Heart left ventricle (tissue), 16 donors: ENCODE measurements around the gene DCHS2. TPM values are rescaled to one million over a fixed set of nuclear protein-coding genes. Genes with fewer than 3 reads are reported as not detected.

Source experiments
- ATAC-seq, 4 donors: fragments of 200-7000 bp; cut with Tn5 transposase; one replicate each; pipeline ENCODE4 v1.9.1; 2020 to 2022; ENCODE audit warnings: moderate library complexity in 4 of 4, mild to moderate bottlenecking in 3 of 4, moderate number of reproducible peaks in 1 of 4
- DNase-seq, 5 donors: peaks; one replicate each; pipeline ENCODE4 v3.0.0-alpha.2; 2020
- H3K27ac ChIP-seq, 12 donors: fragments of 200-600 bp; sonication (generic) in 4 of 12; one replicate each; pipeline versions ENCODE4 v1.5.0 to v1.8.0; 2016 to 2022; ENCODE audit warnings: mild to moderate bottlenecking in 2 of 12
- H3K27me3 ChIP-seq, 9 donors: fragments of 200-600 bp; sonication (generic) in 2 of 9; one replicate each; pipeline versions ENCODE4 v1.5.1 to v1.8.0; 2016 to 2022; ENCODE audit warnings: mild to moderate bottlenecking in 3 of 9
- H3K36me3 ChIP-seq, 9 donors: fragments of 200-600 bp; sonication (generic) in 2 of 9; one replicate each; pipeline versions ENCODE4 v1.5.0 to v1.8.0; 2018 to 2022; ENCODE audit warnings: mild to moderate bottlenecking in 2 of 9
- H3K4me1 ChIP-seq, 12 donors: fragments of 200-600 bp; sonication (generic) in 4 of 12; one replicate each; pipeline versions ENCODE4 v1.5.0 to v1.8.0; 2016 to 2022; ENCODE audit warnings: mild to moderate bottlenecking in 3 of 12
- H3K4me3 ChIP-seq, 12 donors: fragments of 200-600 bp; sonication (generic) in 4 of 12; one replicate each; pipeline versions ENCODE4 v1.5.0 to v1.8.0; 2017 to 2022; ENCODE audit warnings: mild to moderate bottlenecking in 9 of 12, moderate library complexity in 4 of 12
- H3K9me3 ChIP-seq, 12 donors: fragments of 200-600 bp; sonication (generic) in 4 of 12; one replicate each; pipeline versions ENCODE4 v1.5.0 to v1.8.0; 2016 to 2022; ENCODE audit warnings: mild to moderate bottlenecking in 1 of 12
- POLR2A ChIP-seq, 2 donors: fragments of 450-650 bp; IDR thresholded peaks; one replicate each; pipeline ENCODE4 v1.6.1; 2017; ENCODE audit warnings: antibody characterized with exemption in 2 of 2, mild to moderate bottlenecking in 2 of 2, moderate library complexity in 2 of 2
- WGBS, 4 donors: extraction: QIAGEN DNeasy Blood & Tissue Kit in 2 of 4; methylation state at CpG; one replicate each; pipeline versions ENCODE4 v1.1.5 to v1.1.7; 2013 to 2018; 5-methylcytosine and 5-hydroxymethylcytosine counted together
- intact Hi-C, 10 donors: fragments of 100-400 bp; cut with DNase I; formaldehyde crosslinking; loops; one replicate each; pipeline versions ENCODE4 v1.11.1 to v1.14.2; 2022
- polyA plus RNA-seq, 2 donors: library from polyadenylated mRNA; stranded (reverse); fragments of 200-250 nt; gene quantifications; one replicate each; pipeline ENCODE4 v1.2.3, GENCODE V29; 2013
- total RNA-seq, 9 donors: library from RNA; depleted of rRNA in 2 of 9; stranded (reverse); fragments of >200 nt in 2 of 9; fragmentation: NEBNext Ultra II Directional in 3 of 9; extraction: Animal tissue kit (Norgen Biotek cat#: 25700) in 3 of 9; gene quantifications; one replicate each; pipeline versions ENCODE4 v1.1.0 to v1.2.4, GENCODE V29; 2016 to 2023
- TF ChIP-seq, protein P1 (sequence below), 12 donors: fragments of 200-600 bp; sonication (generic) in 4 of 12; IDR thresholded peaks; one replicate each; pipeline versions ENCODE4 v1.5.0 to v1.8.0; 2018 to 2022; ENCODE audit warnings: antibody characterized with exemption in 12 of 12, mild to moderate bottlenecking in 5 of 12
- donor health status: ischemic (EF 13 %, LVEDD 7.1; RV severe dilation, severe dysfunction).
- donor health status: healthy with polysubstance abuse.
- donor health status: DM: no; HTN: yes; CAD: no.
- donor health status: DM: no; HTN: no; CAD: no.
- donor health status: ischemic (EF 25% LVEDD 6.9; RV normal size, moderate dysfunction).
- donor health status: ischemic (EF 25% LVEDD 5.7; RV mildly dilated, moderate dysfunction).
- donor health status: healthy.
- donor health status: DM: yes; HTN: yes; CAD: no.
- donor health status: ischemic (EF 35%, LVEDD 5.7; RV mildly dilated, moderate dysfunction).
- donor health status: nonischemic (EF 11% LVEDD 7.7; RV severe dilation, severe dysfunction).
- donor health status: DM: yes; HTN: yes; CAD: no.
- donor health status: PGD.
- donor health status: ischemic (EF 29% LVEDD 5.4; RV normal size, mild dysfunction).
- donor health status: nonischemic (EF 23%, LVEDD 6.1; RV moderate dilation, normal function).

DCHS2 gene
- total and polyA plus RNA-seq, 11 donors: under 0.01 to 0.49 (median 0.15) TPM; not detected in 5

GRCh38 chr4:154310578-154310977 lies 181.0 kb downstream of the DCHS2 start:
- TF ChIP-seq, protein P1, sequence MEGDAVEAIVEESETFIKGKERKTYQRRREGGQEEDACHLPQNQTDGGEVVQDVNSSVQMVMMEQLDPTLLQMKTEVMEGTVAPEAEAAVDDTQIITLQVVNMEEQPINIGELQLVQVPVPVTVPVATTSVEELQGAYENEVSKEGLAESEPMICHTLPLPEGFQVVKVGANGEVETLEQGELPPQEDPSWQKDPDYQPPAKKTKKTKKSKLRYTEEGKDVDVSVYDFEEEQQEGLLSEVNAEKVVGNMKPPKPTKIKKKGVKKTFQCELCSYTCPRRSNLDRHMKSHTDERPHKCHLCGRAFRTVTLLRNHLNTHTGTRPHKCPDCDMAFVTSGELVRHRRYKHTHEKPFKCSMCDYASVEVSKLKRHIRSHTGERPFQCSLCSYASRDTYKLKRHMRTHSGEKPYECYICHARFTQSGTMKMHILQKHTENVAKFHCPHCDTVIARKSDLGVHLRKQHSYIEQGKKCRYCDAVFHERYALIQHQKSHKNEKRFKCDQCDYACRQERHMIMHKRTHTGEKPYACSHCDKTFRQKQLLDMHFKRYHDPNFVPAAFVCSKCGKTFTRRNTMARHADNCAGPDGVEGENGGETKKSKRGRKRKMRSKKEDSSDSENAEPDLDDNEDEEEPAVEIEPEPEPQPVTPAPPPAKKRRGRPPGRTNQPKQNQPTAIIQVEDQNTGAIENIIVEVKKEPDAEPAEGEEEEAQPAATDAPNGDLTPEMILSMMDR (IDR thresholded peaks at IDR 0.05): no peak
- TF ChIP-seq POLR2A (IDR thresholded peaks at IDR 0.05): no peak
- Histone ChIP-seq H3K27ac (no peak overlapping the region), H3K9me3 (no peaks in the 10 kb centered on the region), H3K4me1 (no peaks in the 10 kb centered on the region), H3K27me3 (no peaks in the 10 kb centered on the region), H3K4me3 (no peak overlapping the region), H3K36me3 (no peaks in the 10 kb centered on the region)
- ATAC-seq (no peak), DNase-seq (no peak)
- intact Hi-C loops: loop anchor here in 4 of 10 donors (5.0 to 10.0 kb wide), 3 partner anchors 518 to 526 kb away; partner anchors contain the start of gene SFRP2 (in 3 of the 4)

- H3K36me3 ChIP-seq: no peaks in the 10 kb centered on the region
- TF ChIP-seq POLR2A (IDR thresholded peaks at IDR 0.05): no peak
- TF ChIP-seq, protein P1 (IDR thresholded peaks at IDR 0.05): no peak
- DNase-seq (no peak), ATAC-seq (no peak)
- WGBS, 4 donors: 67 to 81% (median 75%) methylated on average over 1 of the region's 1 CpG
- H3K27ac ChIP-seq: no peak overlapping the region
- no peaks in the 10 kb centered on the region for H3K27me3 ChIP-seq
- no peaks in the 10 kb centered on the region for H3K9me3 ChIP-seq
- H3K4me1 ChIP-seq: no peaks in the 10 kb centered on the region
- no peak overlapping the region for H3K4me3 ChIP-seq
- intact Hi-C loops: loop anchor here in 1 of 10 donors (10.0 kb wide), 1 partner anchor 523 kb away; the partner anchor contains the start of gene SFRP2
Observed at GRCh38 chr4:154308207-154308606, 183.4 kb downstream of the DCHS2 start.

GRCh38 chr4:154307451-154307850 lies 184.1 kb downstream of the DCHS2 start:
- no peaks in the 10 kb centered on the region for H3K4me1 ChIP-seq
- 70 to 77% (median 75%) methylated on average over 3 of the region's 3 CpGs for WGBS, 4 donors
- no peak for DNase-seq

GRCh38 chr4:154305616-154306015 lies 186.0 kb downstream of the DCHS2 start:
- TF ChIP-seq POLR2A (IDR thresholded peaks at IDR 0.05): no peak
- TF ChIP-seq, protein P1 (IDR thresholded peaks at IDR 0.05): no peak
- intact Hi-C loops: loop anchor here in 1 of 10 donors (10.0 kb wide), 1 partner anchor 521 kb away; the partner anchor contains the start of gene SFRP2
- WGBS, 4 donors: 62 to 71% (median 66%) methylated on average over 5 of the region's 5 CpGs
- Histone ChIP-seq H3K36me3 (no peaks in the 10 kb centered on the region), H3K27me3 (no peaks in the 10 kb centered on the region), H3K27ac (no peak overlapping the region), H3K9me3 (no peaks in the 10 kb centered on the region), H3K4me3 (no peak overlapping the region), H3K4me1 (no peaks in the 10 kb centered on the region)
- no peak for ATAC-seq
- no peak for DNase-seq

More at GRCh38 chr4:154307451-154307850, 184.1 kb downstream of the DCHS2 start:
- intact Hi-C loops: loop anchor here in 1 of 10 donors (10.0 kb wide), 1 partner anchor 523 kb away; the partner anchor contains the start of gene SFRP2
- no peak for TF ChIP-seq POLR2A (IDR thresholded peaks at IDR 0.05)
- TF ChIP-seq, protein P1 (IDR thresholded peaks at IDR 0.05): no peak
- no peak overlapping the region for H3K4me3 ChIP-seq
- H3K9me3 ChIP-seq: no peaks in the 10 kb centered on the region
- H3K27ac ChIP-seq: no peak overlapping the region
- no peak for ATAC-seq
- H3K36me3 ChIP-seq: no peaks in the 10 kb centered on the region
- H3K27me3 ChIP-seq: no peaks in the 10 kb centered on the region
